ENCODE measurements around the gene RELB. TPM values are rescaled to one million over a fixed set of nuclear protein-coding genes. Genes with fewer than 3 reads are reported as not detected.

Gene RELB
- total and polyA plus RNA-seq, 4 experiments from 2014 or later = 19.7 to 39.8 (median 35.0) TPM

GRCh38 chr19:45005787-45006186, 4.5 kb downstream of the RELB start:
- H3K27me3 ChIP-seq (ENCODE audit: insufficient read depth, low read length) = no peaks in the 10 kb centered on the region
- DNase-seq = no peak
- Mint-ChIP-seq H3K27ac (peak overlapping the region in 4 of 7 donors; percentile 37 to 73 (median 63)), H3K4me1 (peaks cover 8 to 19% (median 16%) of the 10 kb centered on the region in 4 donors), H3K27me3 (no peaks in the 10 kb centered on the region), H3K36me3 (peaks cover 8 to 44% of the 10 kb centered on the region in 2 donors), H3K4me3 (peak overlapping the region in 1 of 8 donors; percentile 32), H3K9me3 (peaks cover 0 to 2% (median 0%) of the 10 kb centered on the region in 8 donors)
- intact Hi-C loops (cut with micrococcal nuclease) = no loop called here
- H3K27ac ChIP-seq (ENCODE audit: low read depth, low read length) = no peak overlapping the region
- peaks cover 5% of the 10 kb centered on the region for H3K36me3 ChIP-seq (ENCODE audit: insufficient read depth, low read length)
- ChIA-PET CTCF (ENCODE audit: partially characterized antibody) (no interaction called here), POLR2A (ENCODE audit: partially characterized antibody) (no interaction called here)
- H3K4me3 ChIP-seq (ENCODE audit: low read length in 2 of 2) = no peak overlapping the region
- H3K9me3 ChIP-seq (ENCODE audit: control insufficient read depth in 1 of 2, low read length in 2 of 2) = no peaks in the 10 kb centered on the region
- peaks cover 12% of the 10 kb centered on the region for H3K4me1 ChIP-seq (ENCODE audit: insufficient read depth, low read length)

- peak overlapping the region in 4 of 7 donors; percentile 10 to 60 (median 34) for H3K27ac Mint-ChIP-seq
- no peak overlapping the region for H3K27ac ChIP-seq (ENCODE audit: low read depth, low read length)
- no peaks in the 10 kb centered on the region for H3K27me3 ChIP-seq (ENCODE audit: insufficient read depth, low read length)
- no peaks in the 10 kb centered on the region for H3K9me3 Mint-ChIP-seq
- H3K9me3 ChIP-seq (ENCODE audit: control insufficient read depth in 1 of 2, low read length in 2 of 2) = no peaks in the 10 kb centered on the region
- H3K36me3 ChIP-seq (ENCODE audit: insufficient read depth, low read length) = peaks cover 10% of the 10 kb centered on the region
- H3K4me3 Mint-ChIP-seq = no peak overlapping the region
- peaks cover 12 to 43% of the 10 kb centered on the region in 2 donors for H3K36me3 Mint-ChIP-seq
- H3K4me1 ChIP-seq (ENCODE audit: insufficient read depth, low read length) = no peaks in the 10 kb centered on the region
- CTCF ChIA-PET (ENCODE audit: partially characterized antibody) = no interaction called here
- peaks cover 2 to 7% (median 5%) of the 10 kb centered on the region in 4 donors for H3K4me1 Mint-ChIP-seq
- no peaks in the 10 kb centered on the region for H3K27me3 Mint-ChIP-seq
- DNase-seq = no peak
- H3K4me3 ChIP-seq (ENCODE audit: low read length in 2 of 2) = no peak overlapping the region
- POLR2A ChIA-PET (ENCODE audit: partially characterized antibody) = no interaction called here
- intact Hi-C loops (cut with micrococcal nuclease) = no loop called here
These were observed 7.3 kb downstream of the RELB start for GRCh38 chr19:45008552-45008951.

GRCh38 chr19:45009625-45010255, 8.5 kb downstream of the RELB start:
- Histone ChIP-seq H3K27me3 (ENCODE audit: insufficient read depth, low read length) (no peaks in the 10 kb centered on the region), H3K9me3 (ENCODE audit: control insufficient read depth in 1 of 2, low read length in 2 of 2) (no peaks in the 10 kb centered on the region), H3K4me3 (ENCODE audit: low read length in 2 of 2) (no peak overlapping the region), H3K36me3 (ENCODE audit: insufficient read depth, low read length) (peaks cover 10% of the 10 kb centered on the region), H3K4me1 (ENCODE audit: insufficient read depth, low read length) (no peaks in the 10 kb centered on the region), H3K27ac (ENCODE audit: low read depth, low read length) (no peak overlapping the region)
- H3K27me3 Mint-ChIP-seq = no peaks in the 10 kb centered on the region
- intact Hi-C loops (cut with micrococcal nuclease) = no loop called here
- no peaks in the 10 kb centered on the region for H3K9me3 Mint-ChIP-seq
- peaks cover 12 to 52% of the 10 kb centered on the region in 2 donors for H3K36me3 Mint-ChIP-seq
- ChIA-PET CTCF (ENCODE audit: partially characterized antibody) (no interaction called here), POLR2A (ENCODE audit: partially characterized antibody) (no interaction called here)
- peaks cover 2 to 7% (median 5%) of the 10 kb centered on the region in 4 donors for H3K4me1 Mint-ChIP-seq
- peak overlapping the region in 1 of 8 donors; percentile 35 for H3K4me3 Mint-ChIP-seq
- no peak for DNase-seq
- H3K27ac Mint-ChIP-seq = peak overlapping the region in 5 of 7 donors; percentile 36 to 93 (median 63)

- DNase-seq = no peak
- Mint-ChIP-seq H3K4me3 (no peak overlapping the region), H3K27ac (peak overlapping the region in 4 of 7 donors; percentile 3 to 91 (median 74)), H3K4me1 (peaks cover 2 to 7% (median 6%) of the 10 kb centered on the region in 4 donors), H3K36me3 (peaks cover 12 to 49% of the 10 kb centered on the region in 2 donors), H3K9me3 (no peaks in the 10 kb centered on the region), H3K27me3 (no peaks in the 10 kb centered on the region)
- H3K9me3 ChIP-seq (ENCODE audit: control insufficient read depth in 1 of 2, low read length in 2 of 2) = no peaks in the 10 kb centered on the region
- POLR2A ChIA-PET (ENCODE audit: partially characterized antibody) = no interaction called here
- H3K36me3 ChIP-seq (ENCODE audit: insufficient read depth, low read length) = peaks cover 14% of the 10 kb centered on the region
- H3K27me3 ChIP-seq (ENCODE audit: insufficient read depth, low read length) = no peaks in the 10 kb centered on the region
- CTCF ChIA-PET (ENCODE audit: partially characterized antibody) = no interaction called here
- intact Hi-C loops (cut with micrococcal nuclease) = no loop called here
- H3K4me1 ChIP-seq (ENCODE audit: insufficient read depth, low read length) = no peaks in the 10 kb centered on the region
- H3K4me3 ChIP-seq (ENCODE audit: low read length in 2 of 2) = no peak overlapping the region
- no peak overlapping the region for H3K27ac ChIP-seq (ENCODE audit: low read depth, low read length)
These were observed 9.0 kb downstream of the RELB start for GRCh38 chr19:45010306-45010705.

- H3K9me3 Mint-ChIP-seq = no peaks in the 10 kb centered on the region
- no peak overlapping the region for H3K4me3 Mint-ChIP-seq
- ChIA-PET POLR2A (ENCODE audit: partially characterized antibody) (no interaction called here), CTCF (ENCODE audit: partially characterized antibody) (no interaction called here)
- H3K27me3 Mint-ChIP-seq = no peaks in the 10 kb centered on the region
- peaks cover 8 to 18% (median 11%) of the 10 kb centered on the region in 4 donors for H3K4me1 Mint-ChIP-seq
- H3K9me3 ChIP-seq (ENCODE audit: control insufficient read depth in 1 of 2, low read length in 2 of 2) = no peaks in the 10 kb centered on the region
- H3K36me3 ChIP-seq (ENCODE audit: insufficient read depth, low read length) = peaks cover 14% of the 10 kb centered on the region
- H3K27ac Mint-ChIP-seq = peak overlapping the region in 1 of 7 donors; percentile 41
- peaks cover 11% of the 10 kb centered on the region for H3K4me1 ChIP-seq (ENCODE audit: insufficient read depth, low read length)
- H3K36me3 Mint-ChIP-seq = peaks cover 9 to 42% of the 10 kb centered on the region in 2 donors
- no peak for DNase-seq
- H3K27ac ChIP-seq (ENCODE audit: low read depth, low read length) = no peak overlapping the region
- H3K27me3 ChIP-seq (ENCODE audit: insufficient read depth, low read length) = no peaks in the 10 kb centered on the region
- intact Hi-C loops (cut with micrococcal nuclease) = no loop called here
- H3K4me3 ChIP-seq (ENCODE audit: low read length in 2 of 2) = no peak overlapping the region
These were observed 10.7 kb downstream of the RELB start for GRCh38 chr19:45011959-45012358.

GRCh38 chr19:45016388-45017314, 15.4 kb downstream of the RELB start:
- POLR2A ChIA-PET (ENCODE audit: partially characterized antibody) = interaction anchor here (1.4 kb wide), 1 partner anchor 15 kb away, joined by 6 read pairs; the partner anchor contains the start of gene RELB
- Mint-ChIP-seq H3K4me1 (peaks cover 8 to 24% (median 15%) of the 10 kb centered on the region in 4 donors), H3K4me3 (peak overlapping the region; percentile 28 to 86 (median 69)), H3K36me3 (peaks cover 8 to 29% of the 10 kb centered on the region in 2 donors), H3K9me3 (no peaks in the 10 kb centered on the region), H3K27me3 (no peaks in the 10 kb centered on the region), H3K27ac (peak overlapping the region; percentile 89 to 96 (median 95))
- CTCF ChIA-PET (ENCODE audit: partially characterized antibody) = interaction anchor here (0.7 to 1.4 kb wide), 4 partner anchors 13 to 110 kb away, joined by 3 to 5 read pairs (median 3); no protein-coding TSS in a partner anchor
- peaks cover 9% of the 10 kb centered on the region for H3K36me3 ChIP-seq (ENCODE audit: insufficient read depth, low read length)
- intact Hi-C loops (cut with micrococcal nuclease) = loop anchor here (1.0 to 2.0 kb wide), 5 partner anchors 16 to 322 kb away; partner anchors contain the start of gene RELB
- no peaks in the 10 kb centered on the region for H3K9me3 ChIP-seq (ENCODE audit: control insufficient read depth in 1 of 2, low read length in 2 of 2)
- peak overlapping the region; percentile 88 for H3K27ac ChIP-seq (ENCODE audit: low read depth, low read length)
- peak; percentile 78 to 97 (median 81) for DNase-seq
- H3K4me3 ChIP-seq (ENCODE audit: low read length in 2 of 2) = peak overlapping the region; percentile 6 to 7
- no peaks in the 10 kb centered on the region for H3K27me3 ChIP-seq (ENCODE audit: insufficient read depth, low read length)
- H3K4me1 ChIP-seq (ENCODE audit: insufficient read depth, low read length) = peaks cover 17% of the 10 kb centered on the region

GRCh38 chr19:45019187-45019586, 17.9 kb downstream of the RELB start:
- no peaks in the 10 kb centered on the region for H3K27me3 ChIP-seq (ENCODE audit: insufficient read depth, low read length)
- H3K9me3 ChIP-seq (ENCODE audit: control insufficient read depth in 1 of 2, low read length in 2 of 2) = no peaks in the 10 kb centered on the region
- peaks cover 17% of the 10 kb centered on the region for H3K4me1 ChIP-seq (ENCODE audit: insufficient read depth, low read length)
- no peak overlapping the region for H3K27ac ChIP-seq (ENCODE audit: low read depth, low read length)
- DNase-seq = no peak
- intact Hi-C loops (cut with micrococcal nuclease) = no loop called here
- CTCF ChIA-PET (ENCODE audit: partially characterized antibody) = interaction anchor here (0.7 to 1.2 kb wide), 4 partner anchors 10 to 168 kb away, joined by 3 to 4 read pairs (median 4); no protein-coding TSS in a partner anchor
- H3K36me3 Mint-ChIP-seq = peaks cover 11 to 31% of the 10 kb centered on the region in 2 donors
- H3K4me3 ChIP-seq (ENCODE audit: low read length in 2 of 2) = no peak overlapping the region
- H3K4me1 Mint-ChIP-seq = peaks cover 8 to 24% (median 15%) of the 10 kb centered on the region in 4 donors
- H3K27me3 Mint-ChIP-seq = no peaks in the 10 kb centered on the region
- H3K27ac Mint-ChIP-seq = peak overlapping the region; percentile 25 to 88 (median 71)
- H3K4me3 Mint-ChIP-seq = no peak overlapping the region
- peaks cover 10% of the 10 kb centered on the region for H3K36me3 ChIP-seq (ENCODE audit: insufficient read depth, low read length)
- no peaks in the 10 kb centered on the region for H3K9me3 Mint-ChIP-seq
- POLR2A ChIA-PET (ENCODE audit: partially characterized antibody) = interaction anchor here (1.0 kb wide), 1 partner anchor 19 kb away, joined by 3 read pairs; the partner anchor contains the start of gene CLASRP

Measured in CD4-positive, alpha-beta memory T cell (primary cell).